GM19043 (cell line): ENCODE results near the gene P2RX2.

Experiments used
- ATAC-seq: cut with Tn5 transposase; IDR thresholded peaks from one replicate; pipeline ENCODE4 v1.9.1; 2021; ENCODE audit warnings: low read depth; ENCODE audit not compliant: unreplicated experiment

P2RX2 gene

DNA sequence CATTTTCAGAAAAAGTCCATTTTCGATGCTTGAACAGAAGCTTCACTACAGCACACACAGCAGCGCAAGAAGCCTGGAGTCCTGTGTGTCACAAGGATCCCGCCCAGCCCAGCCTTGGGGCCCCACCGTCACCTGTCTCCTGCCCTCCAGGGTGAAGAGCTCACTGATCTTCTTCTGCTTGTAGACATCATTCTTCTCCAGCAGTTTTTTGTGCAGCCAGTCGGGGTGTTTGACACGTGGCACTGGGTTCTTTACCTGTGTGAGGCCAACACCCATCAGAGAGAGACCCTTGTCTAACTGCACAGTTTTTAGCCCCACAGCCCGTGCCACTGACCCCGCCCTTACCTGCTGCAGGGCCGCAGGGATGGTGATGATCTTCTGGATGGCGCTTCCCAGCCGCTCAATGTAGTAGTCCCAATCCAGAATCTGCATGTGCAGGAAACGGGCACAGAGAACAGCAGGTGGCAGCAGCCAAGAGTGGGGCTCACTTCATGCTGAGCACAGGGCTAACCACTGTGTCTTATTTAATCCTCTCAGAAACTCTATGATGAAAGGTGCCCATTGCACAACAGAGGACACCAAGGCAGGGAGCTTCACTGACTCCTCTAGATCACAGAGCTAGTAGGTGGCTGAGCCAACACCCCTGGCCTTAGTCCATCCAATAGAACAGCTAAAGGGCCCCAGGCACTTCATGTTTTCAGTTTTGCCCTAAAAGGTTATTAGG, 38.6 kb downstream of the P2RX2 start:
- no peak for ATAC-seq

DNA sequence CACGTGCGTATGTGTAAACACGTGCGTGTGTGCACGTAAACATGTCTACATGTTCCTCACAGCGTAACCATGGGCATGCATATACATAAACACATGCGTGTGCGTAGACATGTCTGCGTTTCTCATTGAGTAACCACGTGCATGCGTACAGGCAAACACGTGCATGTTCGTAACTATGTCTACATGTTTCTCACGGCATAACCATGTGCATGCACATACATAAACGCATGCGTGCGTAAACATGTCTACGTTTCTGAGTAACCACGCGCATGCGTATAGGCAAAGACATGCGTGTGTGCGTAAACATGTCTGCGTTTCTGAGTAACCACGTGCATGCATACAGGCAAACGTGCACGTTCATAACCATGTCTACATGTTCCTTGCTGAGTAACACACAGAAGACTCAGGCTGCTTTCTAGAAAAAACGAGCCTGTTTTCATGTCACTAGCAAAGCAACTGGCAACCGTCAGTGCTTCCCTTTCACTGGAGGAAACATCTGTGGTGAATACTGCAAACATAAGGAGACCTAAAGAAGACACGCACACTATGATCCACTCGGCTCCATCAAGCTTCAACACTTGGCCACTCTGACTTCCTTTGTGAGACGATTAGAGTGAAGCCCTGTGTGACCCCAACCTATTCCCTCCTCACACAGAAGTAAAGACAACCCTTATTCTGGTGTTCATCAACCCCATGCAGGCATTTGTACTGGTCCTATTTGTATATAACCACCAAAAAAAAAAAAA, 39.7 kb downstream of the P2RX2 start:
- no peak for ATAC-seq

DNA sequence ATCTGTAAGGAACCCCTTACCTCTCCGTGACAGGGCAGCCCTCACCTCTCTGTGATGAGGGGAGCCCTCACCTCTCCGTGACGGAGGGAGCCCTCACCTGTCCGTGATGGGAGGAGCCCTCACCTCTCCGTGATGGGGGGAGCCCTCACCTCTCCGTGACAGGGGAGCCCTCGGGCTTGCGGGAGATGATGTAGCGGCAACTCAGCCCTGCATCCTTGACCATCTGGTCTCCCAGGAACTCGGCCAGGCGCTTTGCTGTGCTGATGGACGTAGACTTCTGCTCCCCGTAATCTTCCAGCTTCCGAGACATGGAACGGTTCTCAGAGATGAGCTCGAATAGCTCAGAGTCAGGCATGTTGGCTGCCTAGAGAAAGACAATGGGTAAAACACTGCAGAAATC, 40.6 kb downstream of the P2RX2 start:
- ATAC-seq: no peak

DNA sequence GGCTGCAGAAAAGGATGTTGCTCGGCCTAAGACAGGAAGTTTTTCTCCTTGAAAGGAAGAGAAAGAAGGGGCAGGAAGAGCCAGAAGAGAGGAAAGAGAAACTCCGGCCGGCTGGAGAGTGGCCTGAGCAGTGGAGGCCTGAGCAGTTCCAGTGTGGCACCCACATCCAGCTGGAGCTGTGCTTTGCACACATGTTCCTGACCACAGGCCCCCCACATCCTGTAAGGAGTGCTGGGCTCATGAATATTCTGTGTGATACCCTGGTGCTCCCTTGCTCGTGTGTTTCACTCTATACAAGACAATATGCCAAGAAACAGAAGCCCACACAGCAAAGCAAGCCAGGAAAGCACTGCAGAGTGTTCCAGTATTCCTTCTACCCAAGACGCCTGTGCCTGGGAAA, 41.5 kb downstream of the P2RX2 start:
- ATAC-seq: no peak

DNA sequence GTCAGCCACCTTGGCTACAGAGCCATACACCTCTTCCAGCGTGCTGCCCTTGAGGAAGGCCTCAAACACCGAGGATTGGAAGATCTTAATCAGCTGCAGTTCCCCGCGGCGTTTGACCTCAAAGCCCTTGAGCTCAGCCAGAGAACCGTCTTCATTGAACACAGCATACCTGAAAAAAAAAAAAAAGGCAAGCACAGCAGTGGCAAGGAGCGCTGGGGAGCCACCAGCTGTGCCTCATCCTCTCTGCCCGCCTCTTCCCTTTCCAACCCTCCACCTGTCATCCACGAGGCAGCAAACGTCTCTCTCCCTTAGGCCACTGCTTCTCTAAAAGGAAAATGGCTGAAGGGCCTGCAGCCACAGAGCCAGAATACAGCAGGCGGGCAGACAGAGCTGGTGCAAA, 42.4 kb downstream of the P2RX2 start:
- no peak for ATAC-seq

DNA sequence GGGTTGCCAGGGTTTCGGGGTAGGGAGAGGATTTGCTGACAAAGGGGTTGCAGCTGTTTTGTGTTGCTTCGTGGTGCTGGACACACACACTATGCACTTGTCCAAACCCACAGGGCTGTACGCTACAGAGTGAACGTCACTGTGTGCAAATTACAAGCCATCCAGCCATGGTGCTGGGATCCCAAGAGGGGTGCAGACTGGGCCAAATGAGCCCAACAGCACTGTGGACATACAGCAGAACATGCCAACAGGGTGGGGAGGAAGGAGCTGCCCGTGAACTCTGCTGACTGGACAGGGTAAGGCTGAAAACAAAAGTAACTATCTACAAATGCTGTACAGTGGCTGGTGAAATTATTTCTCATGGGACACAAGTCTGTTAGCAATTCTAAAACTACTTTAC, 43.4 kb downstream of the P2RX2 start:
- no peak for ATAC-seq

GRCh38 chr12:132662901-132663755, 44.6 kb downstream of the P2RX2 start:
- ATAC-seq: no peak

DNA sequence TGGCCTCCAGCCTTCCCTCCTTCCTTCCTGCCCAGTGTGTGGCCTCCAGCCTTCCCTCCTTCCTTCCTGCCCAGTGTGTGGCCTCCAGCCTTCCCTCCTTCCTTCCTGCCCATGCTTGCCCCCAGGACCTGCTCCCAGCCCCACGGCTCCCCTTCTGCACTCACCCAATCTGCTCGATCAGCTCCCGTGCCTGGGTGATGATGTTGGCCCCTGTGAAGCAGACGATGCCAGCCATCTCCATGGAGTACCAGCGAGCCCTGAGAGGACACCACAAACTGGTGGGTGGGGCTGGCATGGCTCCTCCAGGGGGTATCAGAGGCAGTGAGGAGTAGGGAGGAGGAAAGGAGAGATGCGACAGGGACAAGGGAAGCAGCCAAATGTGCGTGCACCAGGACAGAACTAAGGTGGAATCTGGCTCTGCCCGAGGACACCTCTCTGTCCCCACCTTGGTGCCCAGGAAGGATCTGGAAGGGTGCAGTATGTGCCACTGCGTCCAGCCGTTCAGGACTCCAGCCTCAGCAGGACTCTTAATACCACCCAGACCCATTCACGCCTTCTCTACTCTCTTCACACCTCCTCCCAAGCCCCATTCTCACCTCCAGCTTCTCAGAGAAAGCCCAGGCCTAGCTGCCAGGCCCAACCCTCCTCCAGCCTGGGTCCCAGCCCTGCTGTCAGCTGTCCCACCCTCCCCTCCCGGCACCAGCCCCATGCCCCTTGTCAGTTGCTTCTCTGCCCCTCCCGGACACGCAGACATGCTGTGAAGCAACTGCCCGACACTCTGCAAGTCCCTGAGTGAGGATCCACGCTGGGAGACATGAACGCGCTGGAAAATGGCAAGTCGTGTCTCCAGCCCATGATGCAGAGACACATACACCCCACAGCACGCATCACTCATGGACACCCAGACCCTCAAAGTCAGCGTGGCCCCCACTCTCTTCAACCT, 45.9 kb downstream of the P2RX2 start:
- no peak for ATAC-seq

GRCh38 chr12:132665149-132665491, 46.5 kb downstream of the P2RX2 start:
- no peak for ATAC-seq

GRCh38 chr12:132665794-132666193, 47.2 kb downstream of the P2RX2 start:
- ATAC-seq: no peak

GRCh38 chr12:132668191-132669088, 49.9 kb downstream of the P2RX2 start:
- ATAC-seq: no peak

- ATAC-seq: no peak
Observed at GRCh38 chr12:132669166-132669879, 50.7 kb downstream of the P2RX2 start.
